Brain microvascular endothelial cell (primary cell): ENCODE data around the gene DAB2IP.
"Not testable (repeated sequence)": the region's sequence is repeated elsewhere in the genome, so short reads cannot be mapped to it uniquely, and the experiment has no call there.

Experiments used
- DNase-seq: peaks from one replicate; pipeline ENCODE4 v3.0.0-alpha.2; 2020
- H3K27ac ChIP-seq: fragments of 250-450 bp; sonication (Bioruptor Pico); 2 replicates; pipeline ENCODE4 v1.5.1; 2020; ENCODE audit warnings: mild to moderate bottlenecking, moderate library complexity
- H3K27me3 ChIP-seq: fragments of 250-450 bp; sonication (Bioruptor Pico); replicated peaks from 2 replicates; pipeline ENCODE4 v1.5.1; 2020; ENCODE audit warnings: mild to moderate bottlenecking
- H3K36me3 ChIP-seq: fragments of 250-450 bp; sonication (Bioruptor Pico); replicated peaks from 2 replicates; pipeline ENCODE4 v1.5.1; 2020; ENCODE audit warnings: mild to moderate bottlenecking
- H3K4me3 ChIP-seq: 2 replicates; pipeline ENCODE4 v1.5.1; 2011; ENCODE audit warnings: low read depth, mild to moderate bottlenecking, control low read depth, low read length, moderate library complexity
- CTCF ChIP-seq: IDR thresholded peaks from 2 replicates; pipeline ENCODE4 v1.5.1; 2011; ENCODE audit warnings: low read depth, mild to moderate bottlenecking, moderate library complexity, low read length, control low read depth, inconsistent platforms; ENCODE audit errors: missing control alignments
- in situ Hi-C: cut with HindIII; loops from 2 replicates; pipeline ENCODE4 v1.10.0; 2017; ENCODE audit warnings: low sequenced_read_pairs, low pct_ligation_motif_present

The DAB2IP gene

DNA sequence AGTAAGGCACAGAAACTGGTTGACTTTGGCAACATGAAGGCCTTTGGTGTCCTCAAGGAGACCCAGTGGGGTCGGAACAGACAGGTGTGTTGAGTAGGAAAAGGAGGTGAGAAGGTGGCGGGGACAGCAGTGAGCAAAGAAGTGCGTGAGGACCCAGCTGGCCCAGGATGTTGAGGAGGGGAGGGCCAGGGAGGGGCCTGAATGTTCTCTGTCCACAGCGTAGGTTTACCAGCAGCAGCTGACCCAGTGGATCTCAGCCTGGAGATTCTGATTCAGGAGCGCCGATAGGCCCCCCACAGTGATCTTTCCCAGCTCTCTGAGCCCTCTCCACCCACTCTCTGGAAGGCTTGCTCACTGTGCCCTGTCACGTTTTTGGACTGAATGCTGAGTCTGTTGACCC is 88.5 kb downstream of the DAB2IP start:
- H3K27me3 ChIP-seq = no peaks in the 10 kb centered on the region
- TF ChIP-seq CTCF = no peak
- DNase-seq = no peak
- no peaks in the 10 kb centered on the region for H3K36me3 ChIP-seq
- in situ Hi-C loops = loop anchor here (25.0 kb wide), 1 partner anchor 222 kb away; no protein-coding TSS in a partner anchor
- H3K4me3 ChIP-seq = no peak overlapping the region
- H3K27ac ChIP-seq = no peak overlapping the region

- Histone ChIP-seq H3K27me3 (no peaks in the 10 kb centered on the region), H3K27ac (no peak overlapping the region), H3K36me3 (no peaks in the 10 kb centered on the region), H3K4me3 (no peak overlapping the region)
- in situ Hi-C loops = loop anchor here (25.0 kb wide), 1 partner anchor 221 kb away; no protein-coding TSS in a partner anchor
- TF ChIP-seq CTCF = no peak
- DNase-seq = no peak
Measured at GRCh38 chr9:121741228-121741918, 89.9 kb downstream of the DAB2IP start.

DNA sequence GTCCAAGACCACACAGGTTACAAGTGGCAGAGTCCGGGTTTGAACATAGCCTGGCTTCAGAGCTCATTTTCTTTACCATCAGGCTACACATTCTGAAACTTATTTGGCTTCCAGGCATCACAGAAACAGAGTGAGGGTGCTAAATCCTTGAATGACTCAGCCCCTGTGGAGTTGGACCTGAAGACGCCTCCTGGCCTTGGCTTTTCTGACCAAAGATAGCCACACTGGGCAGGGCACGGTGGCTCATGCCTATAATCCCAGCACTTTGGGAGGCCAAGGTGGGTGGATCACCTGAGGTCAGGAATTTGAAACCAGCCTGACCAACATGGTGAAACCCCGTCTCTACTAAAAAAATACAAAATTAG is 90.5 kb downstream of the DAB2IP start:
- not testable (repeated sequence) for H3K36me3 ChIP-seq, H3K27me3 ChIP-seq, H3K4me3 ChIP-seq, H3K27ac ChIP-seq, DNase-seq
- in situ Hi-C loops = loop anchor here (25.0 kb wide), 1 partner anchor 220 kb away; no protein-coding TSS in a partner anchor

DNA sequence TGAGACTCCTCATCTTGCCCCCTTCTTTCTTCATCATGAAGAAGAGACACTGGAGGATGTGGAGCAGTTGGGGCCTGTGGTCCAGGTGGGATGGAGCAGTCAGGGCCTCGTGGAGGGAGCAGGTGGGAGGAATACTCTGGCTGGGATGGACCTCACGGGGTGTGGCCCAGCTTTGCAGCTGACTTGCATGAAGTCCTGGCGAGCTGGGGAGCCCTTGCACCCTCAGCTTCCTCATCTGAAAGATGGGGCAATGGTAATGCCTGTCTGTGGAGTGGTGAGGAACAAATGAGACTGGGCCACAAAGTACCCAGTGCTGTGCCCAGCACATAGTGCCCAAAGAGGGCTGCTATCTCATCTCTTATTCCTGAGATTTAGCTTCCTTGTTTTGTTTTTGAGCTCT is 91.5 kb downstream of the DAB2IP start:
- Histone ChIP-seq H3K27me3 (no peaks in the 10 kb centered on the region), H3K27ac (no peak overlapping the region), H3K36me3 (no peaks in the 10 kb centered on the region), H3K4me3 (no peak overlapping the region)
- TF ChIP-seq CTCF = no peak
- no peak for DNase-seq
- in situ Hi-C loops = loop anchor here (25.0 kb wide), 1 partner anchor 219 kb away; no protein-coding TSS in a partner anchor

DNA sequence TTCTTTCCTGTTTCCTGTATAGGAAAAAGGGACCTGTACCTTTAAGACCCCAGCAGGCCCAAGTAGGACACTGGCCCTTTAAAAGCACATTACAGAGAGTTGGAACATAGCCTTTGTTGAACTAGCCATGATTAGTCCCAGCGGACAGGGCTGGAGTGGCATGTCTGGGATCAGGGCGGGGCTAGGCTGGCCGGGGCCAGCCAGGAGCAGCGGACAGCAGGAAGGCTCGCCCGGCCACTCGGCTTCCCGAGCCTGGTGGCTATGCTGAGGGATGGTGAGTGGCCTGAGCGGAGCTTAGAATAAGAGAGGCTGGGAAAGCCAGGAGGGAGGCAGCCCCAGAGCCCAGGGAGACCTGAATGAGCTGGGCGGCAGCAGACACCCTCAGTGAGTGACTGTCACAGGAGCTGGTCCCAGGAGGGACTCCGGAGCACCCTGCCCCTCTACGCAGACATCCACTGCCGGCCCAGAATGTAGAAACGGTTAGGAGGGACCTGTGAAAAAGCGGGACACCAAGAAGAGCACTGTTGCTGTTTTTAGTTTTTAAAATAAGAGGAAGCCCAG is 92.1 kb downstream of the DAB2IP start:
- peak; percentile 82 for DNase-seq

More for the DNA sequence above, 92.1 kb downstream of the DAB2IP start:
- Histone ChIP-seq H3K36me3 (no peaks in the 10 kb centered on the region), H3K27me3 (no peaks in the 10 kb centered on the region), H3K27ac (peak overlapping the region; percentile 81), H3K4me3 (peak overlapping the region; percentile 66)
- peak; percentile 20 for TF ChIP-seq CTCF
- in situ Hi-C loops = loop anchor here (25.0 kb wide), 1 partner anchor 219 kb away; no protein-coding TSS in a partner anchor
